ENCODE results near the gene KIAA1549. TPM values are rescaled to one million over a fixed set of nuclear protein-coding genes. Genes with fewer than 3 reads are reported as not detected.

The KIAA1549 gene
- total and polyA plus RNA-seq, 4 donors, result 0.13 to 0.89 (median 0.42) TPM

- Histone ChIP-seq H3K9ac (ENCODE audit: low read depth in 1 of 2, low read length in 2 of 2) (no peak overlapping the region), H3K9me3 (ENCODE audit: control insufficient read depth in 4 of 4, low read length in 3 of 4) (no peaks in the 10 kb centered on the region), H3K4me1 (ENCODE audit: control insufficient read depth in 4 of 4, insufficient read depth in 4 of 4, low read length in 3 of 4) (no peaks in the 10 kb centered on the region), H3K4me3 (ENCODE audit: low read depth in 1 of 3, low read length in 3 of 3) (no peak overlapping the region), H3K27me3 (ENCODE audit: control insufficient read depth in 4 of 4, insufficient read depth in 4 of 4, low read length in 3 of 4) (no peaks in the 10 kb centered on the region), H3K27ac (ENCODE audit: low read depth in 1 of 2, low read length in 2 of 2) (no peak overlapping the region), H3K36me3 (ENCODE audit: control insufficient read depth in 4 of 4, insufficient read depth in 3 of 4, low read depth in 1 of 4, low read length in 3 of 4) (no peaks in the 10 kb centered on the region)
- DNase-seq (ENCODE audit: low spot score), result no peak
- no peak for TF ChIP-seq ZBTB33 (IDR thresholded peaks at IDR 0.05)
- TF ChIP-seq EGR1 (IDR thresholded peaks at IDR 0.05; ENCODE audit: low read depth in 2 of 2), result no peak
- TF ChIP-seq YY1 (IDR thresholded peaks at IDR 0.05), result no peak
- TF ChIP-seq FOXA1 (IDR thresholded peaks at IDR 0.05), result no peak
- no peak for TF ChIP-seq HNF4G (IDR thresholded peaks at IDR 0.05)
- no peak for TF ChIP-seq RXRA (IDR thresholded peaks at IDR 0.05)
- TF ChIP-seq RAD21 (IDR thresholded peaks at IDR 0.05), result no peak
- no peak for TF ChIP-seq SP1 (IDR thresholded peaks at IDR 0.05)
- no peak for TF ChIP-seq REST (IDR thresholded peaks at IDR 0.05)
- no peak for TF ChIP-seq TAF1 (conservative IDR thresholded peaks at IDR 0.05)
- 87% methylated on average over 3 of the region's 3 CpGs for whole genome bisulfite sequencing
Measured at GRCh38 chr7:138999414-138999813, 18.2 kb upstream of the KIAA1549 start.

- no peak overlapping the region for H3K9ac ChIP-seq (ENCODE audit: low read depth in 1 of 2, low read length in 2 of 2)
- H3K4me1 ChIP-seq (ENCODE audit: control insufficient read depth in 4 of 4, insufficient read depth in 4 of 4, low read length in 3 of 4), result no peaks in the 10 kb centered on the region
- H3K36me3 ChIP-seq (ENCODE audit: control insufficient read depth in 4 of 4, insufficient read depth in 3 of 4, low read depth in 1 of 4, low read length in 3 of 4), result no peaks in the 10 kb centered on the region
- no peaks in the 10 kb centered on the region for H3K27me3 ChIP-seq (ENCODE audit: control insufficient read depth in 4 of 4, insufficient read depth in 4 of 4, low read length in 3 of 4)
- WGBS, result 86% methylated on average over 8 of the region's 8 CpGs
- no peak for TF ChIP-seq REST (IDR thresholded peaks at IDR 0.05)
- no peak for TF ChIP-seq GABPA (IDR thresholded peaks at IDR 0.05 in 1 of 2, conservative IDR thresholded peaks at IDR 0.05 in 1 of 2)
- no peak for TF ChIP-seq YY1 (IDR thresholded peaks at IDR 0.05)
- no peak for TF ChIP-seq FOXA2 (IDR thresholded peaks at IDR 0.05)
- no peak for TF ChIP-seq RXRA (IDR thresholded peaks at IDR 0.05)
- TF ChIP-seq HNF4G (IDR thresholded peaks at IDR 0.05), result no peak
- no peak for TF ChIP-seq FOXA1 (IDR thresholded peaks at IDR 0.05)
- no peak for TF ChIP-seq SP1 (IDR thresholded peaks at IDR 0.05)
- TF ChIP-seq JUND (IDR thresholded peaks at IDR 0.05), result no peak
- TF ChIP-seq TAF1 (conservative IDR thresholded peaks at IDR 0.05), result no peak
- TF ChIP-seq MAX (IDR thresholded peaks at IDR 0.05), result no peak
- no peak for TF ChIP-seq HNF4A (conservative IDR thresholded peaks at IDR 0.05)
- TF ChIP-seq ATF3 (IDR thresholded peaks at IDR 0.05), result no peak
- TF ChIP-seq RAD21 (IDR thresholded peaks at IDR 0.05), result no peak
- H3K9me3 ChIP-seq (ENCODE audit: control insufficient read depth in 4 of 4, low read length in 3 of 4), result peaks cover 0 to 7% (median 0%) of the 10 kb centered on the region in 4 donors
- H3K27ac ChIP-seq (ENCODE audit: low read depth in 1 of 2, low read length in 2 of 2), result no peak overlapping the region
- no peak overlapping the region for H3K4me3 ChIP-seq (ENCODE audit: low read depth in 1 of 3, low read length in 3 of 3)
- no peak for DNase-seq (ENCODE audit: low spot score)
Measured at GRCh38 chr7:138992052-138992531, 10.9 kb upstream of the KIAA1549 start.
